Right lobe of liver (tissue), 6 donors: Measurements from ENCODE around the gene RNF223. TPM values are rescaled to one million over a fixed set of nuclear protein-coding genes. Genes with fewer than 3 reads are reported as not detected.

Experiments
- ATAC-seq, 4 donors: fragments of 200-7000 bp; cut with Tn5 transposase; one replicate each; pipeline ENCODE4 v1.9.1; 2020; ENCODE audit warnings: mild to moderate bottlenecking in 4 of 4, moderate library complexity in 4 of 4
- DNase-seq, 3 donors: peaks; one replicate each; pipeline ENCODE4 v3.0.0-alpha.2; 2020
- H3K27ac ChIP-seq, 3 donors: fragments of 200-600 bp; one replicate each; pipeline ENCODE4 v1.8.0; 2022
- H3K27me3 ChIP-seq, 2 donors: fragments of 200-600 bp; one replicate each; pipeline ENCODE4 v1.8.0; 2022
- H3K36me3 ChIP-seq, 4 donors: fragments of 200-600 bp; sonication (generic) in 1 of 4; one replicate each; pipeline versions ENCODE4 v1.5.1 to v1.8.0; 2017 to 2022; ENCODE audit warnings: control low read depth in 1 of 4
- H3K4me1 ChIP-seq, 4 donors: fragments of 200-600 bp; sonication (generic) in 1 of 4; one replicate each; pipeline versions ENCODE4 v1.5.1 to v1.8.0; 2017 to 2022; ENCODE audit warnings: control low read depth in 1 of 4
- H3K4me3 ChIP-seq, 3 donors: fragments of 200-600 bp; one replicate each; pipeline ENCODE4 v1.8.0; 2022
- H3K9me3 ChIP-seq, 4 donors: fragments of 200-600 bp; sonication (generic) in 1 of 4; one replicate each; pipeline versions ENCODE4 v1.5.1 to v1.8.0; 2017 to 2022; ENCODE audit warnings: control low read depth in 1 of 4
- CTCF ChIP-seq, 4 donors: fragments of 200-600 bp in 3 of 4; fragments of 450-650 bp in 1 of 4; IDR thresholded peaks; one replicate each; pipeline versions ENCODE4 v1.5.1 to v1.8.0; 2016 to 2022; ENCODE audit warnings: antibody characterized with exemption in 4 of 4, mild to moderate bottlenecking in 2 of 4
- POLR2A ChIP-seq: fragments of 450-650 bp; IDR thresholded peaks from one replicate; pipeline ENCODE4 v1.6.1; 2017; ENCODE audit warnings: antibody characterized with exemption, mild to moderate bottlenecking
- WGBS: methylation state at CpG from one replicate; pipeline ENCODE4 v1.1.6; 2018; ENCODE audit warnings: low coverage, low lambda C conversion rate; ENCODE audit not compliant: insufficient coverage; ENCODE audit errors: missing lambda C conversion rate; 5-methylcytosine and 5-hydroxymethylcytosine counted together
- intact Hi-C, 2 donors: fragments of 100-400 bp; cut with DNase I; formaldehyde crosslinking; loops; one replicate each; pipeline versions ENCODE4 v1.11.2 to v1.14.1; 2022
- total RNA-seq, 6 experiments: library from RNA; depleted of rRNA in 2 of 6; stranded (reverse); fragments of >200 nt in 2 of 6; fragmentation: NEBNext Ultra II Directional in 3 of 6; extraction: Animal tissue kit (Norgen Biotek cat#: 25700) in 3 of 6; gene quantifications; one replicate each; pipeline versions ENCODE4 v1.1.0 to v1.2.4, GENCODE V29; 2016 to 2023
- donor health status: DM: no; HTN: yes; CAD: no.
- donor health status: DM: no; HTN: no; CAD: no.
- donor health status: DM: no; HTN: no; CAD: no.
- donor health status: DM: no; HTN: yes; CAD: no.
- donor health status: DM: no; HTN: yes; CAD: no.

Gene RNF223
- total RNA-seq, 6 experiments from 2014 or later = not detected

GRCh38 chr1:1022302-1023009, 51.6 kb downstream of the RNF223 start:
- Histone ChIP-seq H3K36me3 (no peaks in the 10 kb centered on the region), H3K4me1 (peaks cover 0 to 10% (median 5%) of the 10 kb centered on the region in 4 donors), H3K27me3 (no peaks in the 10 kb centered on the region), H3K9me3 (no peaks in the 10 kb centered on the region), H3K27ac (no peak overlapping the region), H3K4me3 (no peak overlapping the region)
- intact Hi-C loops = no loop called here
- no CpG with 5 or more reads among the region's 27 CpGs for WGBS
- ATAC-seq (no peak), DNase-seq (no peak)
- TF ChIP-seq POLR2A = no peak
- no peak for TF ChIP-seq CTCF (IDR thresholded peaks at IDR 0.05)

- Histone ChIP-seq H3K4me1 (peaks cover 0 to 10% (median 5%) of the 10 kb centered on the region in 4 donors), H3K27ac (no peak overlapping the region), H3K9me3 (no peaks in the 10 kb centered on the region), H3K36me3 (no peaks in the 10 kb centered on the region), H3K27me3 (no peaks in the 10 kb centered on the region), H3K4me3 (no peak overlapping the region)
- TF ChIP-seq POLR2A (no peak), CTCF (IDR thresholded peaks at IDR 0.05) (no peak)
- DNase-seq (no peak), ATAC-seq (no peak)
- intact Hi-C loops = no loop called here
- no CpG with 5 or more reads among the region's 10 CpGs for WGBS
Measured at GRCh38 chr1:1021920-1022259, 52.2 kb downstream of the RNF223 start.

GRCh38 chr1:1021010-1021919, 52.8 kb downstream of the RNF223 start:
- ATAC-seq = peak in 1 of 4 donors; percentile 9
- Histone ChIP-seq H3K27ac (no peak overlapping the region), H3K4me3 (peak overlapping the region; percentile 62 to 74 (median 64)), H3K9me3 (no peaks in the 10 kb centered on the region), H3K36me3 (no peaks in the 10 kb centered on the region), H3K4me1 (peaks cover 0 to 10% (median 5%) of the 10 kb centered on the region in 4 donors), H3K27me3 (no peaks in the 10 kb centered on the region)
- 0% methylated on average over 3 of the region's 33 CpGs for WGBS
- peak in 1 of 3 donors; percentile 70 for DNase-seq
- TF ChIP-seq CTCF (IDR thresholded peaks at IDR 0.05) = no peak
- TF ChIP-seq POLR2A = no peak
- intact Hi-C loops = no loop called here

Other genes with a start within 250 kb of the RNF223 start
- 1 to 10 TPM; 2.1 to 4.3 (median 3.7) TPM for gene SAMD11, start 150.4 kb downstream of the RNF223 start, total RNA-seq
- 10 to 100 TPM; 28.9 to 36.8 (median 30.2) TPM for gene NOC2L, start 115.0 kb downstream of the RNF223 start, total RNA-seq
- gene KLHL17, start 113.7 kb downstream of the RNF223 start, total RNA-seq = 1 to 10 TPM; 1.9 to 6.7 (median 4.3) TPM
- gene PLEKHN1, start 107.8 kb downstream of the RNF223 start, total RNA-seq = 1 to 10 TPM in 1 of 6 experiments, under 1 TPM in 4, not detected in 1; 0.11 to 2.4 (median 0.26) TPM
- under 1 TPM in 4 of 6 experiments, not detected in 2; 0.18 to 0.46 (median 0.28) TPM for gene PERM1, start 92.2 kb downstream of the RNF223 start, total RNA-seq
- gene HES4, start 74.2 kb downstream of the RNF223 start, total RNA-seq = 10 to 100 TPM in 2 of 6 experiments, 1 to 10 TPM in 4; 1.6 to 21.5 (median 5.2) TPM
- 10 to 100 TPM; 16.3 to 98.7 (median 26.4) TPM for gene ISG15, start 60.8 kb downstream of the RNF223 start, total RNA-seq
- 10 to 100 TPM; 14.2 to 44.5 (median 35.2) TPM for gene AGRN, start 54.2 kb downstream of the RNF223 start, total RNA-seq
- 1 to 10 TPM; 4.0 to 7.7 (median 6.4) TPM for gene C1orf159, start 41.8 kb upstream of the RNF223 start, total RNA-seq
- gene TTLL10, start 99.6 kb upstream of the RNF223 start, total RNA-seq = not detected
- under 1 TPM in 2 of 6 experiments, not detected in 4; 0.24 to 0.27 TPM for gene TNFRSF18, start 132.3 kb upstream of the RNF223 start, total RNA-seq
- gene TNFRSF4, start 139.8 kb upstream of the RNF223 start, total RNA-seq = under 1 TPM in 4 of 6 experiments, not detected in 2; 0.20 to 0.99 (median 0.28) TPM
- 100 to 1,000 TPM; 112 to 148 (median 142) TPM for gene SDF4, start 157.7 kb upstream of the RNF223 start, total RNA-seq
- 10 to 100 TPM in 2 of 6 experiments, 1 to 10 TPM in 4; 6.3 to 14.3 (median 7.8) TPM for gene B3GALT6, start 157.9 kb upstream of the RNF223 start, total RNA-seq
- 1 to 10 TPM in 4 of 6 experiments, under 1 TPM in 1, not detected in 1; 0.40 to 4.0 (median 1.1) TPM for gene C1QTNF12, start 172.4 kb upstream of the RNF223 start, total RNA-seq
- gene UBE2J2, start 199.5 kb upstream of the RNF223 start, total RNA-seq = 10 to 100 TPM; 25.5 to 30.6 (median 26.9) TPM
- gene SCNN1D, start 206.1 kb upstream of the RNF223 start, total RNA-seq = 1 to 10 TPM; 1.7 to 6.2 (median 3.4) TPM
- 10 to 100 TPM; 20.1 to 28.0 (median 22.0) TPM for gene ACAP3, start 233.6 kb upstream of the RNF223 start, total RNA-seq
- 10 to 100 TPM in 2 of 6 experiments, 1 to 10 TPM in 4; 5.6 to 21.6 (median 8.4) TPM for gene PUSL1, start 234.3 kb upstream of the RNF223 start, total RNA-seq